Lower leg skin (tissue), 3 donors: Measurements from ENCODE around the gene ENDOD1.

Experiments used
- POLR2A ChIP-seq, 2 donors: fragments of 450-650 bp; IDR thresholded peaks; one replicate each; pipeline ENCODE4 v1.6.1; 2016 to 2017; ENCODE audit warnings: antibody characterized with exemption in 2 of 2, mild to moderate bottlenecking in 1 of 2, moderate library complexity in 1 of 2
- TF ChIP-seq, protein P1 (sequence below), 3 donors: fragments of 450-650 bp; IDR thresholded peaks; one replicate each; pipeline ENCODE4 v1.5.1; 2016; ENCODE audit warnings: antibody characterized with exemption in 3 of 3, mild to moderate bottlenecking in 3 of 3, moderate library complexity in 2 of 3

DNA sequence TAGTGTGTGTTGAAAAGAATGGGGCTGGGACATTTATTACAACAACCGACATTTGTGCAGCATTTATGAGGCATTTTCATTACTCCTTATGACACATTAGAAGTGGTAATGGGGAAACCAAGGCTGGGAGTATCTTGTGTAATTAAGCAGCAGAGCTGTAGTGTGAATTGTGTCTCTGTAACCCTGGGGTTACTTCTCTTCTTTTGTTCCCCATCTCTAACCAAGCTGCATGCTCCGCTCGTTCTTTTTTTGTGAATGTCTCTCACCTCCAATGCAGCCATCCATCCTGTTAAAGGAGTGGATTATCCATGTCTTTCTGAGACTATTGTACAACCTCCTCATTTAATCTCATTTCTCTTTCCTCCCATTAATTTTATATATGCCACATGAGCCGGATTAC lies 65.7 kb downstream of the ENDOD1 start:
- TF ChIP-seq, protein P1, sequence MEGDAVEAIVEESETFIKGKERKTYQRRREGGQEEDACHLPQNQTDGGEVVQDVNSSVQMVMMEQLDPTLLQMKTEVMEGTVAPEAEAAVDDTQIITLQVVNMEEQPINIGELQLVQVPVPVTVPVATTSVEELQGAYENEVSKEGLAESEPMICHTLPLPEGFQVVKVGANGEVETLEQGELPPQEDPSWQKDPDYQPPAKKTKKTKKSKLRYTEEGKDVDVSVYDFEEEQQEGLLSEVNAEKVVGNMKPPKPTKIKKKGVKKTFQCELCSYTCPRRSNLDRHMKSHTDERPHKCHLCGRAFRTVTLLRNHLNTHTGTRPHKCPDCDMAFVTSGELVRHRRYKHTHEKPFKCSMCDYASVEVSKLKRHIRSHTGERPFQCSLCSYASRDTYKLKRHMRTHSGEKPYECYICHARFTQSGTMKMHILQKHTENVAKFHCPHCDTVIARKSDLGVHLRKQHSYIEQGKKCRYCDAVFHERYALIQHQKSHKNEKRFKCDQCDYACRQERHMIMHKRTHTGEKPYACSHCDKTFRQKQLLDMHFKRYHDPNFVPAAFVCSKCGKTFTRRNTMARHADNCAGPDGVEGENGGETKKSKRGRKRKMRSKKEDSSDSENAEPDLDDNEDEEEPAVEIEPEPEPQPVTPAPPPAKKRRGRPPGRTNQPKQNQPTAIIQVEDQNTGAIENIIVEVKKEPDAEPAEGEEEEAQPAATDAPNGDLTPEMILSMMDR (IDR thresholded peaks at IDR 0.05) = no peak
- no peak for TF ChIP-seq POLR2A (IDR thresholded peaks at IDR 0.05)
